ENCODE results near the gene PRSS3.
"Not testable (repeated sequence)": the region's sequence is repeated elsewhere in the genome, so short reads cannot be mapped to it uniquely, and the experiment has no call there.

PRSS3 gene

DNA sequence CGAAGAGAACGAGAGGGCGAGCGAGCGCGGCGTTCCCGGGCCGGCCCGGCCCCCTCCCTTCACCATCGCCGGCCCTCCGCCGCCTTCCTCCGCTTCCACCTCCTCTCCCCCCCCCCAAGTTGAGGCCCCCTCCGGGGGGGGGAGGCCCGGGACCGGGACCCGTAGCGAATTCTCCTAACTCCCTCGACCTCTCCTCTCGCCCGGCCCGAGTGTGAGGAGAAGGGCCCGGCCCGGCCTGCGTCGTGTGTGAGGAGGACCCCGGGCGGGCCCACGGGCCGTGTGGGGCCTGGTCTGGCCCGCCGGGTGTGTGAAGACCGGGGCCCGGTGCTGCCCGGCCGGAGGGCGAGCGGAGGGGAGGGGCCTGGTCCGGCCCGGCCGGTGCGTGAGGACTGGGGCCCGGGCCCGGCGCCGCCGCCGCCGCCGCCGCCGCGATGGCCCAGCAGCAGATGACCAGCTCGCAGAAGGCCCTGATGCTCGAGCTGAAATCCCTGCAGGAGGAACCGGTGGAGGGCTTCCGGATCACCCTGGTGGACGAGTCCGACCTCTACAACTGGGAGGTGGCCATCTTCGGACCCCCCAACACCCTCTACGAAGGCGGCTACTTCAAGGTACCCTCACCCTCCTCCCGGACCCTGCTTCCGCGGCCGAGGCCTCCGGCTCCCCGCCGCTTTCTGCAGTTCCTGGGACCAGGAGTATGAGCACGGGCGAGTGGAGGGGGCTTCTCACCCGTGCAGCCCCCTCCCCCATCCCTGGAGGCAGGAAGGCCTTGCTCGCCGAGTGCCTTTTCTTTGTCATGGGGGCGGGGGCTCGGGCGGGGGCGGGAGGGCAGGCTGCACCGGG, 22.2 kb downstream of the PRSS3 start:
- DNase-seq (ENCODE audit: low spot score) = peak; percentile 78
- FAIRE-seq = no peak

DNA sequence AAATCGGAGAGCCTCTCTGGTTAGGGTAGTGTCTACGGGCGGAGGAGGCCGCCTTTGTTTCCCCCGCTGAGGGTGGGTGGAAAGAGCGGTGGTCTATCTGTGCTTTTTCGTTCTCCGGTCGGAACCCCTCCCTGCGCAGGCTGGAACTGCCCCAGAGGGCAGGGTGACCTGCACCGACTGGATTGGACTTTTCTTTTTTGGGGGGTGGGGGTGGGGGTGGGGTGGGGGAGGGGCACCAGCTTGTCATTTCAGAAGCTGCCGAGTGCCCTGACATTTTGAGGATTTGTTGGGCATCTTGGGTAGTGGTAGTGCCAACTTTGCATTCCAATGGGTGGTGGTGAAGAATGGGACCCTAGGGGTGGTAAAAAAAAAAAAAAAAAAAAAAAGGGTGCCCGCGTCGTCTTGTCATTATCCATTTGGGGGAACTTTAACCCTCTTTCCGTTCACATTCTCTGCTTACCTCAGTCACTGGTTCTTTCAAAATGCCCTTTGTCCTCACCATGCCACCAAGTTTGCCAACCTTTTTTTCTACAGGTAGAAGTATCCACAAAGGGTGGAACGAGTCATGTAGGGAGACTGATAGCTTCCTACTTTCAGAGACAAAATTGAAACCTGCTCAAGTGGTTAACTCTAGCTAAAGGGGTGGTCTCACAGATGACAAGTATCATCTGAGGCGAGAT, 22.9 kb downstream of the PRSS3 start:
- FAIRE-seq (no peak), DNase-seq (ENCODE audit: low spot score) (no peak)

- no peak for FAIRE-seq
These were observed 23.6 kb downstream of the PRSS3 start for GRCh38 chr9:33818847-33819500.

DNA sequence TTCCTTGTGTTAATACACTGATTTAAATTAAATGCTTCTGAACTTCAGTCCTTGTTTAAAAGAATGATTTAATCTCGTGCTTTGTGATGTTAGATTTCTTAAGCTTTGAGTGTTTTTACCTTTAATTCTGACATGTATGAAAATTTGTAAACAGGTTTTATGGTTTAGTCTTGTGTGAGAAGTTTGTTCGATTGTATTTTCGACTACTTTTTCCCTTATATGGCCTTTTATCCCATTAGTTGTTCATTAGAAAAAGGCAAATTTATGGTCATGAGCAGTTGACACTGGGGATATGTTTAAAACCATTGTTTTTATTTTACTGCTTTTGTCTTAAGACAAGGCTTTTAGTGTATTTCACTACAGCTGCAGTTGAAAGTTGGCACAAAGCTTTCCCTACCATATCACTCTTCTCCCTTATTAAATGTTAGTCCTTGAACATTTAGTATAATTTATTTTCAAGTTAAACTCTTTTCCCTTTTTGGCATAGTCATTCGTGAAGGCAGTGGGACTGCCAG, 24.9 kb downstream of the PRSS3 start:
- FAIRE-seq = no peak
- no peak for DNase-seq (ENCODE audit: low spot score)

More at GRCh38 chr9:33818847-33819500, 23.6 kb downstream of the PRSS3 start:
- DNase-seq (ENCODE audit: low spot score) = no peak

GRCh38 chr9:33823801-33824200, 28.4 kb downstream of the PRSS3 start:
- no peak for FAIRE-seq
- no peak for DNase-seq (ENCODE audit: low spot score)

DNA sequence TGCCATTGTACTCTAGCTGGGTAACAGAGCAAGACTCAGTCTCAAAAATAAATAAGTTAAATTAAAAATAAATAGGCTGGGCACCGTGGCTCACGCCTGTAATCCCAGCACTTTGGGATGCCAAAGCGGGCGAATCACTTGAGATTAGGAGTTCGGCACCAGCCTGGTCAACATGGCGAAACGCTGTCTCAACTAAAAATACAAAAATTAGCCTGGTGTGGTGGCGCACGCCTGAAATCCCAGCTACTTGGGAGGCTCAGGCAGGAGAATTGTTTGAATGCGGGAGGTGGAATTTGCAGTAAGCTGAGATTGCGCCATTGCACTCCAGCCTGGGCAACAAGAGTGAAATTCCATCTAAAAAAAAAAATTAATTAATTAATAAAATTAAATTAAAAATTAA, 31.9 kb downstream of the PRSS3 start:
- FAIRE-seq = not testable (repeated sequence)

DNA sequence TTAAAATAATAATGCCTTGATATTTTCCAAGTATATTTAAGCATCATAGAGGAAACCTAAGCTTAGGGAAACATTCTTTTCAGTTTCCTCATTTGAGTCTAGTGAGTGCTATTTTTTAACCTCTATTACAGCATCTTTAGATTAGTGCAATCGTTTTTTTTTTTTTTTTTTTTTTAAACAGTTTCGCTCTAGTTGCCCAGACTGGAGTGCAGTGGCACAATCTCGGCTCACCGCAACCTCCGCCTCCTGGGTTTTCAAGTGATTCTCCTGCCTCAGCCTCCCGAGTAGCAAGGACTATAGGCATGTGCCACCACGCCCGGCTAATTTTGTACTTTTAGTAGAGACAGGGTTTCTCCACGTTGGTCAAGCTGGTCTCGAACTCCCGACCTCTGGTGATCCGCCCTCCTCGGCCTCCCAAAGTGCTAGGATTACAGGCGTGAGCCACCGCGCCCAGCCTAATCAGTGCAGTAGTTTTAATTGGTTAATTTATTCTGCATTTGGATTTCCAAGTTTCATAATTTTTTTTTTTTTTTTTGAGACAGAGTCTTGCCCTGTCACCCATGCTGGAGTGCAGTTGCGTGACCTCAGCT, 34.4 kb downstream of the PRSS3 start:
- DNase-seq (ENCODE audit: low spot score); FAIRE-seq: not testable (repeated sequence)

More for the DNA sequence above, 31.9 kb downstream of the PRSS3 start:
- DNase-seq (ENCODE audit: low spot score) = not testable (repeated sequence)

DNA sequence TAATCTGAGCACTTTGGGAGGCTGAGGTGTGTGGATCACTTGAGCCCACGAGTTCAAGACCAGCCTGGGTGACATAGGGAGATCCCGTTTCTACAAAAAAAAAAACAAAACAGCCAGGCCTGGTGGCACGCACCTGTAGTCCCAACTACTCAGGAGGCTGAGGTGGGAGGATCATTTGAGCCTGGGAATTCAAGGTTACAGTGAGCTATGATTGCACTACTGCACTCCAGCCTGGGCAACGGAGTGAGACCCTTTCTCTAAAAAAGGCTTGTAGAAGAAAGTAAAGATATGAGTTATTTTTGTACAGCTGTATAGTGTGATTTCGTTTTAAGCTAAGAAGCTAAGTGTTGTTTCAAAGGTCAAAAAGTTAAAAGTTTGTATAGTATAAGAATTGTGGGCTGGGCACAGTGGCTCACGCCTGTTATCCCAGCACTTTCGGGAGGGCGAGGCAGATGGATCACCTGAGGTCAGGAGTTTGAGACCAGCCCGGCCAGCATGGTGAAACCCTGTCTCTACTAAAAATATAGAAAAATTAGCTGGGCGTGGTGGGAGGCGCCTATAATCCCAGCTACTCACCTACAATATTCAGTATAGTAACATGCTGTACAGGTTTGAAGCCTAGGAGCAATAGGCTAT, 40.4 kb downstream of the PRSS3 start:
- no peak for DNase-seq (ENCODE audit: low spot score)
- no peak for FAIRE-seq

DNA sequence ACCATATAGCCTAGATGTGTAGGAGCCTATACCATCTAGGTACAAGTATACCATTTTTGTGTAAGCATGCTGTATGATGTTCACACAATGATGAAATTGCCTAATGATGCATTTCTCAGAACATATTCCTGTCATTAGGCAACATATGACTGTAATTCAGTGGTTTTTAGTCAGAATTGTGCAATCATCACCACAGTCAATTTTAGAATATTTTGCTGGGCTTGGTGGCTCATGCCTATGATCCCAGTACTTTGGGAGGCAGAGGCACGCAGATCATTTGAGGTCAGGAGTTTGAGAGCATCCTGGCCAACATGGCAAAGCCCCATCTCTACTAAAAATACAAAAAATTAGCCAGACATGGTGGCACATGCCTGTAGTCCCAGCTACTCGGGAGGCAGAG, 40.9 kb downstream of the PRSS3 start:
- not testable (repeated sequence) for DNase-seq (ENCODE audit: low spot score); FAIRE-seq

GRCh38 chr9:33837138-33837537, 41.8 kb downstream of the PRSS3 start:
- no peak for DNase-seq (ENCODE audit: low spot score)
- FAIRE-seq = no peak

DNA sequence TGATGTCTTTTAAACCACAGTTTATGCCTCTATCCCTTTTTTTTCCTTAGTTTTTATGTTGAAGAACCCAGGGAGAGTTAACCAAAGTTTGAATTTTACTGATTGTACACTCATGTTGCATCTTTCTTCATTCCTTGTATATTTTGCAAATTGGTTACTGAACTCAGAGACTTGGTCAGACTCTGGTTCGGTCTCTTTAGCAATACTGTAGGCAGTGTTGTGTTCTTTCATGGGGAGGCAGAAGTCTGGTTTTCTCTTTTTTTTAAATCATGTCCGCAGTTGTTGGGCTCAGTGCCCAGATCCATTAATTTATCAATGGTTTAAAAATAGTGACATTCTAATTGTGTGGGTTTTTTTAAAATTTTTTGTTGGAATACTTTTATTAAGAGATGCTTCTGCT, 45.0 kb downstream of the PRSS3 start:
- FAIRE-seq = no peak
- DNase-seq (ENCODE audit: low spot score) = no peak

DNA sequence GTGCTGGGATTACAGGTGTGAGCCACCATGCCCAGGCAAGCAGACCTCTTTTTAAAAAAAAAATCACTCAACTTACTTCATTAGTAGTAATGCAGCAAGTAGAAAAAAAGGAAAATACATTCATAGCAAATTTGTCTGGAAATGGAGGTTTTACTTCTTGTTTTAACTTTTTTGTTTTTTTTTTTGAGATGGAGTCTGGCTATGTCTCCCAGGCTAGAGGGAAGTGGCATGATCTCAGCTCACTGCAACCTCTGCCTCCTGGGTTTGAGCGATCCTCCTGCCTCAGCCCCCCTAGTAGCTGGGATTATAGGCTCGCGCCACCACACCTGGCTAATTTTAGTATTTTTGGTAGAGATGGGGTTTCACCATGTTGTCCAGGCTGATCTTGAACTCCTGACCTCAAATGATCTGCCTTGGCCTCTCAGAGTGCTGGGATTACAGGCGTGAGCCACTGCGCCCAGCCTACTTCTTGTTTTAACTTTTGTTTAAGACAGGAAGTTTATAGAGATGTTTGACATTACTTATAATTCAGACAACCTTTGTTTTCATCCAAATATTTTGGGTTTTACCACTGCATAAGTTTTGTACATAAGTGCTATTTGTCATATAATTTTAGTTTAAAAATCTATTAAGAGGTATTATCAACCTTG, 48.1 kb downstream of the PRSS3 start:
- no peak for DNase-seq (ENCODE audit: low spot score)
- no peak for FAIRE-seq

GRCh38 chr9:33846231-33846630, 50.9 kb downstream of the PRSS3 start:
- DNase-seq (ENCODE audit: low spot score) = no peak

GRCh38 chr9:33847894-33848205, 52.5 kb downstream of the PRSS3 start:
- not testable (repeated sequence) for FAIRE-seq

More at GRCh38 chr9:33846231-33846630, 50.9 kb downstream of the PRSS3 start:
- no peak for FAIRE-seq

More at GRCh38 chr9:33847894-33848205, 52.5 kb downstream of the PRSS3 start:
- DNase-seq (ENCODE audit: low spot score) = not testable (repeated sequence)

Measured in urothelium cell line (cell line).